GM19467 (cell line): ENCODE data around the gene OGN.

Source experiments
- ATAC-seq: cut with Tn5 transposase; IDR thresholded peaks from one replicate; pipeline ENCODE4 v1.9.1; 2021; ENCODE audit warnings: mild to moderate bottlenecking, moderate library complexity; ENCODE audit not compliant: unreplicated experiment

Gene OGN

DNA sequence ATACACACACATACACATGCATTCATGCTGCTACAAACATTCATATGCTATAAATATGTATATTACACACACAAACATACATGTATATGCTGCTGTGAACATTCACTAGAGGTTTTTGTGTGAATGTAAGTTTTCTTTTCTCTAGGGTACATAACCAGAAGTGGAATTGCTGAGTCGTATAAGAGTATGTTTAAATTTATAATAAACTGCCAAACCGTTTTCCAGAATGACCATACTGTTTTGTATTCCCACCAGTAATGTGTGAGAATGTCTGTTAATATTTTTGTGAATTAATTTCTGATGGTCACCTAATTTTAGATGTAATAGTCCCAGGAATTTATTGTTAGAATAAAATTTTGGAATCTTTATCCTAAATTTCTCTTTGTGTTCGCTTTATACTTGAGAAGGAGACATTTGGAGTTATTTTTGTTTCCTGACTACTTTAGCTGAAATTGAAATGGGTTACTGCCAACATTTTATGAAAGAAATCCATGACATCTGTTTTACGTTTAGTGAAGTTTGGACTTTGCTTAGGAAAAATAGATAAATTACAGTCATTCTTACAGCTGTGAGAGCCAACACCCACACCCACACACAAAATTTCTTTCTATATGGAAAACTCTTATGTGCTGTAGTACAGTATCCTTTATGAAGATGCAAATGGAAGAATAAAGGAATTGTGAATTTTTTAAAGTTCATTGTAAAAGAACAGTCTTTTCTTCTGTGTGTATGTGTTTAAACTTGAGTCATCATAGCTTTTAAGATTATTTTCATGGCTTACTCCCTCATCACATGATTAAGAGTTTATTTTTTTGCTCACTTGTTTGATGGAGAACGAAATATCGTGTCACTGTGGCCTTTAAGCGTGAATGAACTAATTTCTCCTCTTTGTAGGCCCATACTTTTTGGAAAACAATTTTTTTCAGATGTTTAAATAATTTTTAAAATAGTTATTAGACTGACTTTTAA, 54.3 kb downstream of the OGN start:
- no peak for ATAC-seq

DNA sequence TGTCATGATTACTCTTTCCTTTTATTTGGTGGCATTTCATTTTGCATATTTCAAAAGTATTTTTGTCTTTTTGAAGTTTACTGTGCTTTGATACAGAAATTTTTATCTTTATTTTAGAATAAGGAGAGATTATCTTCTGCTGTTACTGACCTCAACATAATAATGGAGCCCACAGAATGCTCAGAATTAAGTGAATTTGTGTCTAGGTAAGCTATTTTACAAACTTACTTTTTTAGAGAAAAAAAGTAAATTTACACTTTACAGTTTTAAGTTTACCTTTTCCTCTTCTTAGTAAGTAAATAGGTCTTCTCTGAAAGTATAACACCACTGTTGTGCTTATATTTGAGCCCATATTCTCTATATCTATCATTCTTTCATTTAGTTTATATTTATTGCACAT, 58.8 kb downstream of the OGN start:
- ATAC-seq = no peak

DNA sequence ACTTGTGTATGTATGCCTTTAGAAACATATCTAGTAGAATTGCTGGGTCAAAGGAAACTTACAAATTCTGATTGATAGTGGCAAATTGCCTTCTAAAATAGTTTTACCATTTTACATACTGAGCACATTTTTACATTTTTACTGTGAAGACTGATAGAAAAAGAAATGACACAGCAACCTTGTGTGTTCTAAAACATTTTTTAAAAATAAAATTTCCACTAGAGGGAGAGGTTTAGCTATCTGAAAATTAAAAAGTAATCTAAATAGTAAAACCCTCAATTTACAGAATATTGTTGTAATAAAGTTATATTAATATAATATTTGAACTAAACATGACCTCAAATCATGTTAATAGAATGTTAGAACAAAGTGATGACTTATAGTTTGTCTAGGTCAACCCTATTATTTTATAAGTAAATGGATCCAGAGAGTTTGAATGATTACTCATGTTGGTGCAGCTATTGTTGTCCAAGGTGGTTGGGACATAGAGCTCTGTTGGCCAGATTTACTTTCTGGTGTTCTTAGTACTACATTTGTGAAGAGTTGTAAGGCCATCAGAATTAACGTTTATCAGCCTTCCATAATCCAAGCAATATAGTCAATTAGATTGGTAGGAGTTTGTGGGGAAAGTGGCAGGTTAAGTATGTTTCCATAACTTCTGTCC, 61.4 kb downstream of the OGN start:
- no peak for ATAC-seq

DNA sequence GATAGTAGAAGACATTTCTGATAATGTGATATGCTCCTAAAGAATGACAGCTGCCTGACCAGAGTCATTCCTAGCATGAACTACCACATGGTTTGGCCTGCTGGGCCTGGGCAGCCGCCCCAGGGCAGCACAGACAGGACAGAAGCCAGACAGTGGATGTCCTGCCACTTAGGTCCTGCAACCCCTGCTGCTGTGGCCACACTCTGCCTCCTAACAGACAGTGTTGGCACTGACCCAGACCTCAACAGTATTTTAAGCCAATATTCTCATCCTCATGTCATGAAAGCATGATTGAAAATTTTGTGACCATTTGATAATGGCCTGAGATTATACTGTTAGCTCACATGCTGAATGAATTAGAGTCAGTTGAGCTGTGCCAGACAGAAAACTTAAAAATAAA, 62.8 kb downstream of the OGN start:
- ATAC-seq = no peak

DNA sequence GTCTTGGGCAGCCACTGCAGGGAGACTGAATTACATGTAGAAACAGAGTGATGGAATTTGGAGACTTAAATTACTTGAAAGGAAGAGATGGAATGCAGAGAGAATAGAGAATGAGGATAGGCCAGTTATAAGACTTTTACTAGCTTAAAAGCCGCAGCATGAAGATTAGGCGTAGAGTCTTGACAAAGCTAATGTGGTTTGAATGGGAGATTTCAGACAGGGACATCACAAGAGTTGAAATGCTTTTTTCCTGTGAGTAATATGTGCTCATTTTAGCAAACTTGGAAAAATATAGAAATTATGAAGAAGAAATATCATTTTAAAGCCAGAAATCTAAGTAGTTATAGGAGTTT, 71.1 kb downstream of the OGN start:
- ATAC-seq = no peak
